DOHH2 (cell line): ENCODE results near the gene TREH.

Experiments used
- EZH2phosphoT487 ChIP-seq: fragments of 200-600 bp; sonication (generic); IDR thresholded peaks from 2 replicates; pipeline ENCODE4 v1.6.1; 2017; ENCODE audit warnings: borderline replicate concordance, mild to moderate bottlenecking, antibody characterized with exemption, low read length, moderate library complexity, mixed read lengths
- TF ChIP-seq, protein P1 (sequence below): fragments of 200-600 bp; sonication (generic); IDR thresholded peaks from one replicate; pipeline ENCODE4 v1.5.1; 2014; ENCODE audit warnings: antibody characterized with exemption, mild to moderate bottlenecking, low read depth, low read length; ENCODE audit not compliant: poor library complexity, severe bottlenecking

DNA sequence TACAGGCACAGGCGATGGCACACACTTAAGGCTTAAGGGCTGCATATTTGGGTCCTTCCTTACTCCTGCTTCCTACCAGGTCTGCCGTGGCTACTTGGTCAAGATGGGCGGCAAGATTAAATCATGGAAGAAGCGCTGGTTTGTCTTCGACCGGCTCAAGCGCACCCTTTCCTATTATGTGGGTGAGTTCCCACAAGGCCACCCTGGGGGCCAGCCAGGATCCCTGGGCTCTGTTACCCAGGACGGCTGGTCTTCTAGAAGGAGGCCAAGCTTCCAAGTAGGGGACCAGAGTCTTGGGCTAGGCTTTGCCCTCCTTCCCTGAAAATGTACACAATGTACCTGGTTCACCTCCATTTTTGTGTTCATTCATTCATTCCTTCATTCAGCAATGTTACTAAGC is 29.1 kb downstream of the TREH start:
- TF ChIP-seq, protein P1, sequence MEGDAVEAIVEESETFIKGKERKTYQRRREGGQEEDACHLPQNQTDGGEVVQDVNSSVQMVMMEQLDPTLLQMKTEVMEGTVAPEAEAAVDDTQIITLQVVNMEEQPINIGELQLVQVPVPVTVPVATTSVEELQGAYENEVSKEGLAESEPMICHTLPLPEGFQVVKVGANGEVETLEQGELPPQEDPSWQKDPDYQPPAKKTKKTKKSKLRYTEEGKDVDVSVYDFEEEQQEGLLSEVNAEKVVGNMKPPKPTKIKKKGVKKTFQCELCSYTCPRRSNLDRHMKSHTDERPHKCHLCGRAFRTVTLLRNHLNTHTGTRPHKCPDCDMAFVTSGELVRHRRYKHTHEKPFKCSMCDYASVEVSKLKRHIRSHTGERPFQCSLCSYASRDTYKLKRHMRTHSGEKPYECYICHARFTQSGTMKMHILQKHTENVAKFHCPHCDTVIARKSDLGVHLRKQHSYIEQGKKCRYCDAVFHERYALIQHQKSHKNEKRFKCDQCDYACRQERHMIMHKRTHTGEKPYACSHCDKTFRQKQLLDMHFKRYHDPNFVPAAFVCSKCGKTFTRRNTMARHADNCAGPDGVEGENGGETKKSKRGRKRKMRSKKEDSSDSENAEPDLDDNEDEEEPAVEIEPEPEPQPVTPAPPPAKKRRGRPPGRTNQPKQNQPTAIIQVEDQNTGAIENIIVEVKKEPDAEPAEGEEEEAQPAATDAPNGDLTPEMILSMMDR: no peak
- no peak for TF ChIP-seq EZH2phosphoT487
